K562 (cell line): ENCODE measurements around the gene ZSCAN21. TPM values are rescaled to one million over a fixed set of nuclear protein-coding genes. Genes with fewer than 3 reads are reported as not detected.

Experiments used
- ATAC-seq: fragments of 200-7000 bp; cut with Tn5 transposase; 3 replicates; pipeline ENCODE4 v1.9.1; 2020; ENCODE audit warnings: moderate library complexity
- BruUV-seq: library from RNA; stranded (reverse); fragments of 400-500 nt; replicated peaks from 2 replicates; lab custom pipeline; 2021; lab: Mats Ljungman, UMichigan
- CTCF ChIA-PET: fragments of 300-600 bp; formaldehyde crosslinking; extraction: SDS; loops from one replicate; lab custom pipeline; 2021; ENCODE audit warnings: low intra/inter-chr PET ratio; lab: Yijun Ruan, JAX
- POLR2A ChIA-PET: fragments of 300-600, 350-650 bp; sonication (Branson Sonifier 250); formaldehyde crosslinking; extraction: SDS; loops from one replicate; lab custom pipeline; 2021; ENCODE audit warnings: antibody characterized with exemption, inconsistent platforms; lab: Yijun Ruan, JAX
- DNase-seq, 4 experiments: peaks; one replicate each; pipeline versions ENCODE4 v3.0.0 to v3.0.0-alpha.2; 2011 to 2018; ENCODE audit warnings: low spot score in 3 of 4, mixed read lengths in 3 of 4; ENCODE audit errors: extremely low read depth in 1 of 4
- FAIRE-seq: peaks from 2 replicates; lab custom pipeline; 2011; peaks lifted over from hg19 to GRCh38; lab: Jason Lieb, UNC
- H2AFZ ChIP-seq: 2 replicates; pipeline ENCODE4 v1.6.0; 2011; ENCODE audit warnings: low read depth, low read length, control low read depth, inconsistent platforms
- H3K27ac ChIP-seq: fragments of 200-600 bp; 3 replicates; pipeline ENCODE4 v1.8.0; 2011; ENCODE audit warnings: low read depth, mild to moderate bottlenecking, control low read depth, inconsistent platforms, low read length, moderate library complexity, mixed read lengths; ENCODE audit errors: extremely low read depth
- H3K27me3 ChIP-seq, 2 experiments: fragments of 300-600 bp in 1 of 2; 2 replicates in 1 of 2; 3 replicates in 1 of 2; pipeline versions ENCODE4 v1.6.0 to v1.8.0; 2011; ENCODE audit warnings: inconsistent platforms in 2 of 2, low read length in 2 of 2, mild to moderate bottlenecking in 1 of 2, mixed read lengths in 1 of 2, moderate library complexity in 1 of 2; ENCODE audit not compliant: control insufficient read depth in 2 of 2, insufficient read depth in 2 of 2
- H3K36me3 ChIP-seq: fragments of 300-600 bp; 3 replicates; pipeline ENCODE4 v1.8.0; 2011; ENCODE audit warnings: mild to moderate bottlenecking, low read length, inconsistent platforms; ENCODE audit not compliant: control insufficient read depth, insufficient read depth
- H3K4me1 ChIP-seq, 2 experiments: fragments of 200-600 bp in 1 of 2; replicated peaks in 1 of 2; 2 replicates in 1 of 2; 3 replicates in 1 of 2; pipeline versions ENCODE4 v1.5.1 to v1.8.0; 2011; ENCODE audit warnings: inconsistent platforms in 2 of 2, low read length in 2 of 2, mild to moderate bottlenecking in 1 of 2, mixed read lengths in 1 of 2, moderate library complexity in 1 of 2; ENCODE audit not compliant: control insufficient read depth in 2 of 2, insufficient read depth in 2 of 2
- H3K4me2 ChIP-seq: 2 replicates; pipeline ENCODE4 v1.6.1; 2011; ENCODE audit warnings: low read length, control low read depth, inconsistent platforms, mixed read lengths; ENCODE audit not compliant: insufficient read depth
- H3K4me3 ChIP-seq: fragments of 200-600 bp; sonication (generic), shearing (Covaris generic); 2 replicates; pipeline ENCODE4 v1.5.1; 2016; ENCODE audit warnings: control low read depth, inconsistent platforms
- H3K79me2 ChIP-seq: fragments of 200-600 bp; 3 replicates; pipeline ENCODE4 v1.8.0; 2011; ENCODE audit warnings: low read length, inconsistent platforms; ENCODE audit not compliant: control insufficient read depth, insufficient read depth
- H3K9ac ChIP-seq, 2 experiments: 2 replicates each; pipeline versions ENCODE4 v1.6.0 to v1.6.1; 2011; ENCODE audit warnings: low read depth in 2 of 2, low read length in 2 of 2, control low read depth in 1 of 2, inconsistent platforms in 1 of 2, mild to moderate bottlenecking in 1 of 2, mixed read lengths in 1 of 2; ENCODE audit not compliant: insufficient read depth in 1 of 2
- H3K9me1 ChIP-seq: one replicate; pipeline ENCODE4 v1.6.0; 2011; ENCODE audit warnings: inconsistent platforms, mild to moderate bottlenecking, low read length, moderate library complexity; ENCODE audit not compliant: control insufficient read depth, insufficient read depth
- H3K9me3 ChIP-seq: replicated peaks from 2 replicates; pipeline ENCODE4 v1.5.1; 2011; ENCODE audit warnings: low read depth, low read length, inconsistent platforms; ENCODE audit not compliant: control insufficient read depth, insufficient read depth
- H4K20me1 ChIP-seq: replicated peaks from 2 replicates; pipeline ENCODE4 v1.6.1; 2011; ENCODE audit warnings: low read length, inconsistent platforms, mixed read lengths; ENCODE audit not compliant: control insufficient read depth, insufficient read depth
- BCOR ChIP-seq: fragments of 450-650 bp; IDR thresholded peaks from 2 replicates; pipeline ENCODE4 v1.6.1; 2016
- DMBX1 ChIP-seq: fragments of 250-450 bp; sonication (Bioruptor Pico); IDR thresholded peaks from 2 replicates; pipeline ENCODE4 v1.8.0; 2022; ENCODE audit warnings: inconsistent platforms, mild to moderate bottlenecking, moderate library complexity, borderline replicate concordance
- DPF2 ChIP-seq: fragments of 450-650 bp; IDR thresholded peaks from 2 replicates; pipeline ENCODE4 v1.6.1; 2016
- NCOA6 ChIP-seq: fragments of 450-650 bp; IDR thresholded peaks from 2 replicates; pipeline ENCODE4 v1.6.1; 2017; ENCODE audit warnings: mild to moderate bottlenecking
- SMARCE1 ChIP-seq: fragments of 450-650 bp; IDR thresholded peaks from 2 replicates; pipeline ENCODE4 v1.7.1; 2016; ENCODE audit warnings: mild to moderate bottlenecking
- ZC3H11A ChIP-seq: IDR thresholded peaks from 2 replicates; pipeline ENCODE4 v1.6.1; 2012; ENCODE audit warnings: low read depth, low read length, improper control_type of control experiment
- ZNF444 ChIP-seq: fragments of 250-450 bp; sonication (Bioruptor Pico); IDR thresholded peaks from 2 replicates; pipeline ENCODE4 v1.4.0; 2020; ENCODE audit warnings: mild to moderate bottlenecking, moderate library complexity
- WGBS: fragments of 100-300 bp; shearing (Covaris generic); methylation state at CpG from one replicate; pipeline ENCODE4 v1.1.6; 2016; ENCODE audit warnings: low coverage, mixed read lengths; ENCODE audit not compliant: insufficient coverage; ENCODE audit errors: missing lambda C conversion rate; 5-methylcytosine and 5-hydroxymethylcytosine counted together
- in situ Hi-C: fragments of 300-500 bp; cut with MboI; formaldehyde crosslinking; loops from 4 replicates; pipeline ENCODE4 v1.15.0; 2018; ENCODE audit warnings: inconsistent platforms, mixed read lengths
- intact Hi-C: fragments of 100-400 bp; cut with micrococcal nuclease; formaldehyde crosslinking; loops from 2 replicates; pipeline ENCODE4 v1.14.2; 2022
- polyA plus RNA-seq, 8 experiments: library from polyadenylated mRNA; depleted of rRNA in 4 of 8; stranded (reverse) in 5 of 8; unstranded in 3 of 8; fragments of >200 nt; fragmentation: Nextera tagmentation in 2 of 8; fragmentation: Illumina TruSeq in 1 of 8; extraction: Ambion mirVana in 2 of 8; extraction: Trizol in 1 of 8; gene quantifications; 2 replicates each; pipeline versions ENCODE4 v1.2.1 to v1.2.3, GENCODE V29; 2011 to 2014; ENCODE audit warnings: inconsistent platforms in 1 of 8, missing spikeins in 1 of 8
- total RNA-seq, 7 experiments: library from RNA; depleted of rRNA in 6 of 7; stranded (reverse); fragments of >200 nt in 6 of 7; fragmentation: Illumina TruSeq in 2 of 7; extraction: Trizol in 2 of 7; gene quantifications; 2 replicates each; pipeline versions ENCODE4 v1.2.1 to v1.2.3, GENCODE V29; 2011 to 2021; ENCODE audit warnings: low replicate concordance in 1 of 7
- TF ChIP-seq, protein P1 (sequence below), 2 experiments: fragments of 450-650 bp in 1 of 2; sonication (generic) in 1 of 2; formaldehyde crosslinking in 1 of 2; IDR thresholded peaks in 1 of 2; conservative IDR thresholded peaks in 1 of 2; 2 replicates each; pipeline versions ENCODE4 v1.6.1 to v1.8.1; 2016 to 2023; ENCODE audit warnings: mild to moderate bottlenecking in 2 of 2, moderate library complexity in 2 of 2, inconsistent platforms in 1 of 2, missing genetic modification reagents in 1 of 2
- TF ChIP-seq, protein P2 (sequence below): fragments of 150-350 bp; IDR thresholded peaks from 2 replicates; pipeline ENCODE4 v1.6.1; 2014; ENCODE audit warnings: low read depth, mild to moderate bottlenecking, low read length, borderline replicate concordance

ZSCAN21 gene
- total and polyA plus RNA-seq, 9 of the 15 experiments (the other 6 are each of a cell fraction or from before 2014, with no cell fraction given): 5.9 to 15.5 (median 13.2) TPM

DNA sequence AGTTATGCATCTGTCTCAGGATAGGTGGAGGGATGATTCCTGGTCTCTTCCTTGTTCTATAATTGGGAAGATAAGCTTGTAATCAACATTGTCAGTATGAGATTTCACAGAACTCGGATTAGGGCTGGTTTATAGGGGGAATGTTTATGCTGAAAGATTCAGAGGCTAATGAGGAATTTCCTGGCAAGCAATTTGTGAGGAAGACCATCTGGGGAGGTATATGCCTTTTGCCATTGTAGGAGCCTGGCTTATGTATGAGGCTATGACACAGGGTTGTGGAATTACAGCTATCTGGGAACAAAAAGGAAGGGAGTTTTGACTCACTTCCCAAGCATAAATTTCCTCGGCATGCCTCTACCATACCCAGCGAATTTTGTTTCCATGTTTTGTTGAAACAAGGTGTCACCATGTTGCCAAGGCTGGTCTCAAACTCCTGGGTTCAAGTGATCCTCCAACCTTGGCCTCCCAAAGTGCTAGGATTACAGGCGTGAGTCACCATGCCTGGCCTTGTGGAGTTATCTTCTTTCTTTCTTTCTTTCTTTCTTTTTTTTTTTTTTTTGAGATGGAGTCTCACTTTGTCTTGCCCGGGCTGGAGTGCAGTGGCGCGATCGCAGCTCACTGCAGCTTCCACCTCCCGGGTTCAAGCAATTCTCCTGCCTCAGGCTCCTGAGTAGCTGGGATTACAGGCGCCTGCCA is 37.6 kb downstream of the ZSCAN21 start:
- DNase-seq (no peak), ATAC-seq (no peak), FAIRE-seq (no peak)
- in situ Hi-C loops (no loop called here), intact Hi-C loops (no loop called here)
- Histone ChIP-seq H3K4me3 (no peak overlapping the region), H3K27me3 (no peaks in the 10 kb centered on the region), H2AFZ (peak overlapping the region; percentile 53), H3K9me3 (no peaks in the 10 kb centered on the region), H3K4me1 (peaks cover 31 to 32% of the 10 kb centered on the region in 2 experiments), H3K79me2 (peaks cover 19% of the 10 kb centered on the region), H3K27ac (no peak overlapping the region; the same call in 2 of the 3 replicates), H4K20me1 (peaks cover 10% of the 10 kb centered on the region; the same call in 1 of the 2 replicates), H3K4me2 (no peak overlapping the region), H3K9me1 (no peaks in the 10 kb centered on the region), H3K9ac (no peak overlapping the region), H3K36me3 (peaks cover 24% of the 10 kb centered on the region)
- CTCF ChIA-PET: no interaction called here
- 77% methylated on average over 10 of the region's 10 CpGs for WGBS
- POLR2A ChIA-PET: interaction anchor here (7.9 kb wide), 1 partner anchor 14 kb away, joined by 115 read pairs; the partner anchor contains the start of genes AP4M1 and MCM7
- no TSS peak for BruUV-seq
- TF ChIP-seq, protein P1, sequence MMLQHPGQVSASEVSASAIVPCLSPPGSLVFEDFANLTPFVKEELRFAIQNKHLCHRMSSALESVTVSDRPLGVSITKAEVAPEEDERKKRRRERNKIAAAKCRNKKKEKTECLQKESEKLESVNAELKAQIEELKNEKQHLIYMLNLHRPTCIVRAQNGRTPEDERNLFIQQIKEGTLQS (IDR thresholded peaks at IDR 0.05): peak; percentile 21; the same call in 1 of the 2 replicates
- TF ChIP-seq, protein P1 (CRISPR knock-in tag; conservative IDR thresholded peaks at IDR 0.05): no peak
- TF ChIP-seq NCOA6 (no peak), DMBX1 (peak; percentile 20; the same call in 1 of the 2 replicates), ZNF444 (no peak), DPF2 (peak; percentile 49; the same call in 1 of the 2 replicates), SMARCE1 (peak; percentile 29; the same call in 1 of the 2 replicates), ZC3H11A (no peak), BCOR (peak; percentile 52)
- TF ChIP-seq, protein P2, sequence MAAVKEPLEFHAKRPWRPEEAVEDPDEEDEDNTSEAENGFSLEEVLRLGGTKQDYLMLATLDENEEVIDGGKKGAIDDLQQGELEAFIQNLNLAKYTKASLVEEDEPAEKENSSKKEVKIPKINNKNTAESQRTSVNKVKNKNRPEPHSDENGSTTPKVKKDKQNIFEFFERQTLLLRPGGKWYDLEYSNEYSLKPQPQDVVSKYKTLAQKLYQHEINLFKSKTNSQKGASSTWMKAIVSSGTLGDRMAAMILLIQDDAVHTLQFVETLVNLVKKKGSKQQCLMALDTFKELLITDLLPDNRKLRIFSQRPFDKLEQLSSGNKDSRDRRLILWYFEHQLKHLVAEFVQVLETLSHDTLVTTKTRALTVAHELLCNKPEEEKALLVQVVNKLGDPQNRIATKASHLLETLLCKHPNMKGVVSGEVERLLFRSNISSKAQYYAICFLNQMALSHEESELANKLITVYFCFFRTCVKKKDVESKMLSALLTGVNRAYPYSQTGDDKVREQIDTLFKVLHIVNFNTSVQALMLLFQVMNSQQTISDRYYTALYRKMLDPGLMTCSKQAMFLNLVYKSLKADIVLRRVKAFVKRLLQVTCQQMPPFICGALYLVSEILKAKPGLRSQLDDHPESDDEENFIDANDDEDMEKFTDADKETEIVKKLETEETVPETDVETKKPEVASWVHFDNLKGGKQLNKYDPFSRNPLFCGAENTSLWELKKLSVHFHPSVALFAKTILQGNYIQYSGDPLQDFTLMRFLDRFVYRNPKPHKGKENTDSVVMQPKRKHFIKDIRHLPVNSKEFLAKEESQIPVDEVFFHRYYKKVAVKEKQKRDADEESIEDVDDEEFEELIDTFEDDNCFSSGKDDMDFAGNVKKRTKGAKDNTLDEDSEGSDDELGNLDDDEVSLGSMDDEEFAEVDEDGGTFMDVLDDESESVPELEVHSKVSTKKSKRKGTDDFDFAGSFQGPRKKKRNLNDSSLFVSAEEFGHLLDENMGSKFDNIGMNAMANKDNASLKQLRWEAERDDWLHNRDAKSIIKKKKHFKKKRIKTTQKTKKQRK: no peak
